H1 (cell line): ENCODE data around the gene PRR36. TPM values are rescaled to one million over a fixed set of nuclear protein-coding genes. Genes with fewer than 3 reads are reported as not detected.

ENCODE experiments used
- CTCF ChIA-PET: fragments of 300-600 bp; sonication (Branson Sonifier 250); formaldehyde crosslinking; loops from one replicate; lab custom pipeline; 2021; ENCODE audit not compliant: partially characterized antibody; lab: Charles Lee
- POLR2A ChIA-PET: fragments of 300-600 bp; sonication (Branson Sonifier 250); formaldehyde crosslinking; loops from one replicate; lab custom pipeline; 2021; ENCODE audit warnings: inconsistent platforms; ENCODE audit not compliant: partially characterized antibody; lab: Charles Lee
- DNase-seq, 2 experiments: peaks; one replicate each; pipeline versions ENCODE4 v3.0.0 to v3.0.0-alpha.2; 2010 to 2022; ENCODE audit warnings: low spot score in 2 of 2, low read depth in 1 of 2, mixed read lengths in 1 of 2
- FAIRE-seq: peaks from 2 replicates; lab custom pipeline; 2011; peaks lifted over from hg19 to GRCh38; lab: Jason Lieb, UNC
- H2AFZ ChIP-seq: 2 replicates; pipeline ENCODE4 v1.8.1; 2012; ENCODE audit warnings: low read length, inconsistent platforms
- H2AK5ac ChIP-seq: 2 replicates; pipeline ENCODE4 v1.6.1; 2013; ENCODE audit warnings: low read depth, low read length
- H2BK120ac ChIP-seq: replicated peaks from 2 replicates; pipeline ENCODE3; 2013; ENCODE audit warnings: low read depth, low read length, inconsistent platforms
- H2BK12ac ChIP-seq: 2 replicates; pipeline ENCODE4 v1.6.1; 2013; ENCODE audit warnings: low read depth, low read length
- H2BK15ac ChIP-seq: 2 replicates; pipeline ENCODE4 v1.6.1; 2013; ENCODE audit warnings: low read length
- H2BK20ac ChIP-seq: 2 replicates; pipeline ENCODE4 v1.6.1; 2013; ENCODE audit warnings: low read length
- H2BK5ac ChIP-seq: 2 replicates; pipeline ENCODE4 v1.6.1; 2013; ENCODE audit warnings: low read depth, low read length
- H3K14ac ChIP-seq: 2 replicates; pipeline ENCODE4 v1.6.1; 2013; ENCODE audit warnings: inconsistent platforms; ENCODE audit not compliant: insufficient read length
- H3K18ac ChIP-seq: 2 replicates; pipeline ENCODE4 v1.6.1; 2013; ENCODE audit warnings: low read length; ENCODE audit errors: extremely low read depth
- H3K23ac ChIP-seq: 2 replicates; pipeline ENCODE4 v1.6.1; 2013; ENCODE audit warnings: inconsistent platforms; ENCODE audit not compliant: insufficient read length
- H3K23me2 ChIP-seq: 2 replicates; pipeline ENCODE4 v1.6.1; 2013; ENCODE audit warnings: low read depth, low read length
- H3K27ac ChIP-seq: 2 replicates; pipeline ENCODE4 v1.6.1; 2011; ENCODE audit warnings: low read depth, low read length, inconsistent platforms
- H3K27me3 ChIP-seq, 4 experiments: replicated peaks in 1 of 4; 1 replicate in 1 of 4; 2 replicates in 3 of 4; pipeline versions ENCODE4 v1.6.1 to v1.8.1; 2011 to 2013; ENCODE audit warnings: low read length in 3 of 4, mild to moderate bottlenecking in 3 of 4, inconsistent platforms in 2 of 4, mixed read lengths in 2 of 4, moderate library complexity in 1 of 4; ENCODE audit not compliant: control insufficient read depth in 3 of 4, insufficient read depth in 3 of 4; ENCODE audit errors: extremely low read depth in 1 of 4
- H3K36me3 ChIP-seq, 4 experiments: 2 replicates each; pipeline versions ENCODE4 v1.6.1 to v1.8.1; 2011 to 2013; ENCODE audit warnings: mild to moderate bottlenecking in 4 of 4, low read length in 3 of 4, moderate library complexity in 2 of 4, control low read depth in 1 of 4, inconsistent platforms in 1 of 4; ENCODE audit not compliant: insufficient read depth in 4 of 4, control insufficient read depth in 2 of 4
- H3K4ac ChIP-seq: replicated peaks from 2 replicates; pipeline ENCODE3; 2013; ENCODE audit warnings: low read length, low read depth, mixed read lengths, inconsistent platforms; ENCODE audit not compliant: insufficient read length
- H3K4me1 ChIP-seq, 4 experiments: replicated peaks in 1 of 4; 1 replicate in 1 of 4; 2 replicates in 3 of 4; pipeline versions ENCODE4 v1.6.1 to v1.8.1; 2011 to 2013; ENCODE audit warnings: low read length in 3 of 4, inconsistent platforms in 2 of 4, mixed read lengths in 1 of 4; ENCODE audit not compliant: insufficient read depth in 4 of 4, control insufficient read depth in 3 of 4
- H3K4me2 ChIP-seq, 2 experiments: 2 replicates each; pipeline versions ENCODE4 v1.6.1 to v1.8.1; 2011 to 2013; ENCODE audit warnings: low read depth in 2 of 2, low read length in 2 of 2, control low read depth in 1 of 2, inconsistent platforms in 1 of 2, mild to moderate bottlenecking in 1 of 2; ENCODE audit not compliant: insufficient read depth in 1 of 2
- H3K4me3 ChIP-seq, 4 experiments: fragments of 200-600, 300-600 bp in 1 of 4; sonication (generic), shearing (Covaris generic), sonication (Bioruptor Twin) in 1 of 4; 2 replicates each; pipeline versions ENCODE4 v1.5.1 to v1.8.1; 2011 to 2016; ENCODE audit warnings: low read length in 4 of 4, low read depth in 3 of 4, control low read depth in 2 of 4, inconsistent platforms in 2 of 4, mild to moderate bottlenecking in 2 of 4, mixed read lengths in 1 of 4, moderate library complexity in 1 of 4; ENCODE audit not compliant: insufficient read depth in 2 of 4; ENCODE audit errors: extremely low read depth in 1 of 4
- H3K56ac ChIP-seq: replicated peaks from 2 replicates; pipeline ENCODE3; 2013; ENCODE audit warnings: low read depth, mild to moderate bottlenecking, mixed read lengths, low read length, inconsistent platforms; ENCODE audit not compliant: insufficient read length
- H3K79me1 ChIP-seq: 2 replicates; pipeline ENCODE4 v1.6.1; 2013; ENCODE audit warnings: low read depth, low read length, control low read depth
- H3K79me2 ChIP-seq, 2 experiments: 2 replicates each; pipeline versions ENCODE4 v1.6.1 to v1.8.1; 2012 to 2013; ENCODE audit warnings: low read length in 2 of 2, mild to moderate bottlenecking in 2 of 2, inconsistent platforms in 1 of 2; ENCODE audit not compliant: insufficient read depth in 2 of 2, control insufficient read depth in 1 of 2
- H3K9ac ChIP-seq, 4 experiments: replicated peaks in 1 of 4; 1 replicate in 1 of 4; 2 replicates in 3 of 4; pipeline versions ENCODE4 v1.6.1 to v1.8.1; 2011 to 2013; ENCODE audit warnings: low read depth in 3 of 4, low read length in 3 of 4, control low read depth in 2 of 4, mild to moderate bottlenecking in 2 of 4, moderate library complexity in 2 of 4, inconsistent platforms in 1 of 4; ENCODE audit errors: extremely low read depth in 1 of 4
- H3K9me3 ChIP-seq, 2 experiments: 2 replicates each; pipeline versions ENCODE4 v1.6.1 to v1.8.1; 2012 to 2013; ENCODE audit warnings: mild to moderate bottlenecking in 2 of 2, moderate library complexity in 2 of 2, control low read depth in 1 of 2, inconsistent platforms in 1 of 2, low read depth in 1 of 2, low read length in 1 of 2, mixed read lengths in 1 of 2; ENCODE audit not compliant: insufficient read depth in 2 of 2
- H4K20me1 ChIP-seq, 2 experiments: replicated peaks in 1 of 2; 2 replicates each; pipeline versions ENCODE3 to v1.8.1; 2011 to 2013; ENCODE audit warnings: inconsistent platforms in 2 of 2, low read length in 2 of 2, mild to moderate bottlenecking in 1 of 2; ENCODE audit not compliant: insufficient read depth in 2 of 2, control insufficient read depth in 1 of 2
- H4K5ac ChIP-seq: 2 replicates; pipeline ENCODE4 v1.6.1; 2013; ENCODE audit warnings: low read length, low read depth, mixed read lengths, inconsistent platforms; ENCODE audit not compliant: insufficient read length
- H4K8ac ChIP-seq: 2 replicates; pipeline ENCODE4 v1.8.0; 2013; ENCODE audit warnings: mild to moderate bottlenecking, moderate library complexity, low read length, inconsistent platforms; ENCODE audit not compliant: insufficient read depth; ENCODE audit errors: extremely low read depth
- H4K91ac ChIP-seq: replicated peaks from 2 replicates; pipeline ENCODE3; 2013; ENCODE audit warnings: low read length, mixed read lengths, inconsistent platforms; ENCODE audit not compliant: insufficient read length
- EGR1 ChIP-seq: IDR thresholded peaks from 2 replicates; pipeline ENCODE4 v1.6.1; 2011; ENCODE audit warnings: low read depth, low read length, borderline replicate concordance
- POLR2A ChIP-seq, 2 experiments: IDR thresholded peaks; 1 replicate in 1 of 2; 2 replicates in 1 of 2; pipeline ENCODE4 v1.6.1; 2011; ENCODE audit warnings: low read depth in 2 of 2, low read length in 2 of 2, mild to moderate bottlenecking in 2 of 2; ENCODE audit errors: control extremely low read depth in 1 of 2
- SP1 ChIP-seq: IDR thresholded peaks from 2 replicates; pipeline ENCODE4 v1.6.1; 2011; ENCODE audit warnings: low read depth, low read length
- TAF1 ChIP-seq: IDR thresholded peaks from 2 replicates; pipeline ENCODE4 v1.6.1; 2011; ENCODE audit warnings: mild to moderate bottlenecking, low read depth, low read length
- TEAD4 ChIP-seq: IDR thresholded peaks from 2 replicates; pipeline ENCODE4 v1.6.1; 2012; ENCODE audit warnings: low read depth, low read length, inconsistent platforms, mixed read lengths
- WGBS, 2 experiments: shearing (Covaris generic) in 1 of 2; methylation state at CpG; one replicate each; pipeline versions ENCODE4 v1.1.6 to v1.1.7; 2013 to 2015; ENCODE audit warnings: low lambda C conversion rate in 2 of 2, mixed read lengths in 2 of 2, inconsistent platforms in 1 of 2, low coverage in 1 of 2, missing lambda C conversion rate in 1 of 2; ENCODE audit not compliant: insufficient replicate concordance in 2 of 2, insufficient coverage in 1 of 2, insufficient read length in 1 of 2; ENCODE audit errors: extremely low coverage in 1 of 2, missing lambda C conversion rate in 1 of 2; 5-methylcytosine and 5-hydroxymethylcytosine counted together
- polyA plus RNA-seq, 7 experiments: library from polyadenylated mRNA; depleted of rRNA in 3 of 7; stranded (reverse) in 5 of 7; unstranded in 2 of 7; fragments of >200 nt in 5 of 7; fragments of 200-250 nt in 2 of 7; gene quantifications; 1 replicate in 5 of 7; 2 replicates in 1 of 7; 4 replicates in 1 of 7; pipeline versions ENCODE4 v1.2.1 to v1.2.3, GENCODE V29; 2011 to 2013; ENCODE audit warnings: missing spikeins in 2 of 7, mixed read lengths in 2 of 7
- total RNA-seq: library from RNA; stranded (reverse); fragmentation: NEBNext Ultra II Directional; extraction: Animal tissue kit (Norgen Biotek cat#: 25700); gene quantifications from 2 replicates; pipeline ENCODE4 v1.2.1, GENCODE V29; 2021

Gene PRR36
- total and polyA plus RNA-seq, 2 of the 8 experiments (the other 6 are each of a cell fraction or from before 2014, with no cell fraction given): 1.6 to 23.9 TPM

- Histone ChIP-seq H3K4ac (no peak overlapping the region), H2BK5ac (peak overlapping the region; percentile 80; the same call in 1 of the 2 replicates), H3K4me1 (peaks cover 4 to 33% (median 20%) of the 10 kb centered on the region in 4 experiments; a peak in 6 of 7 replicates), H3K27me3 (peaks cover 8 to 45% (median 32%) of the 10 kb centered on the region in 4 experiments), H4K20me1 (peaks cover 0 to 10% of the 10 kb centered on the region in 2 experiments), H2BK20ac (no peak overlapping the region), H3K23me2 (peaks cover 15% of the 10 kb centered on the region; the same call in 1 of the 2 replicates), H3K4me2 (peak overlapping the region; percentile 74 to 100), H4K5ac (peak overlapping the region; percentile 57), H3K79me2 (no peaks in the 10 kb centered on the region), H3K14ac (no peak overlapping the region), H2BK15ac (no peak overlapping the region), H2AFZ (no peak overlapping the region), H3K56ac (no peak overlapping the region), H3K18ac (0 out of 2 replicates have a peak overlapping the region, but pooled peaks have one; percentile 75), H4K91ac (no peak overlapping the region), H3K36me3 (no peaks in the 10 kb centered on the region), H3K9me3 (no peaks in the 10 kb centered on the region), H2BK12ac (0 out of 2 replicates have a peak overlapping the region, but pooled peaks have one; percentile 60), H3K9ac (peak overlapping the region in 3 of 4 experiments; percentile 2 to 34 (median 20); a peak in 1 of 7 replicates), H3K79me1 (no peaks in the 10 kb centered on the region), H3K23ac (no peak overlapping the region), H4K8ac (no peak overlapping the region; the same call in 1 of the 2 replicates), H3K4me3 (peak overlapping the region; percentile 30 to 66 (median 50)), H3K27ac (no peak overlapping the region), H2AK5ac (0 out of 2 replicates have a peak overlapping the region, but pooled peaks have one; percentile 30), H2BK120ac (no peak overlapping the region)
- ChIA-PET POLR2A (interaction anchor here (1.4 to 10.5 kb wide), 6 partner anchors 9 to 81 kb away, joined by 3 to 106 read pairs (median 7); partner anchors contain the start of genes PRR36, SNAPC2, TGFBR3L and TIMM44), CTCF (interaction anchor here (0.8 to 11.2 kb wide), 14 partner anchors 8 to 244 kb away, joined by 3 to 112 read pairs (median 4); partner anchors contain the start of genes SNAPC2 and TGFBR3L)
- FAIRE-seq (no peak), DNase-seq (peak; percentile 83 to 99)
- TF ChIP-seq EGR1 (peak; percentile 39; the same call in 1 of the 2 replicates), SP1 (peak; percentile 67; the same call in 1 of the 2 replicates), POLR2A (IDR thresholded peaks at IDR 0.05; ENCODE audit: control extremely low read depth in 1 of 2, low read depth in 2 of 2, low read length in 2 of 2) (peak in 1 of 2 experiments; percentile 45; a peak in 1 of 3 replicates), TAF1 (peak; percentile 37), TEAD4 (no peak)
- 1% methylated on average over 7 of the region's 67 CpGs; no CpG with 5 or more reads in 1 of the 2 experiments for WGBS, 2 experiments
Observed at GRCh38 chr19:7862413-7862951, 11.7 kb downstream of the PRR36 start.
